GM21515 (cell line): ENCODE measurements around the gene SPAG16.
"Not testable (repeated sequence)": the region's sequence is repeated elsewhere in the genome, so short reads cannot be mapped to it uniquely, and the experiment has no call there.

Experiments used
- ATAC-seq: cut with Tn5 transposase; IDR thresholded peaks from one replicate; pipeline ENCODE4 v1.9.1; 2021; ENCODE audit not compliant: unreplicated experiment

SPAG16 gene

GRCh38 chr2:213408426-213409070 is 124.3 kb downstream of the SPAG16 start:
- not testable (repeated sequence) for ATAC-seq

GRCh38 chr2:213410687-213411086 is 126.4 kb downstream of the SPAG16 start:
- not testable (repeated sequence) for ATAC-seq

- no peak for ATAC-seq
These were observed 127.5 kb downstream of the SPAG16 start for GRCh38 chr2:213411582-213412289.

- ATAC-seq: no peak
These were observed 130.8 kb downstream of the SPAG16 start for GRCh38 chr2:213415093-213415492.

- no peak for ATAC-seq
These were observed 132.6 kb downstream of the SPAG16 start for GRCh38 chr2:213416832-213417231.

GRCh38 chr2:213419980-213420379 is 135.7 kb downstream of the SPAG16 start:
- ATAC-seq: no peak

GRCh38 chr2:213420828-213421385 is 136.6 kb downstream of the SPAG16 start:
- ATAC-seq: no peak

- ATAC-seq: no peak
These were observed 137.9 kb downstream of the SPAG16 start for GRCh38 chr2:213422211-213422610.

GRCh38 chr2:213425618-213426017 is 141.4 kb downstream of the SPAG16 start:
- ATAC-seq: no peak

GRCh38 chr2:213429516-213429915 is 145.3 kb downstream of the SPAG16 start:
- ATAC-seq: no peak

GRCh38 chr2:213443921-213444320 is 159.7 kb downstream of the SPAG16 start:
- ATAC-seq: no peak

GRCh38 chr2:213451542-213452239 is 167.4 kb downstream of the SPAG16 start:
- no peak for ATAC-seq

- no peak for ATAC-seq
These were observed 171.2 kb downstream of the SPAG16 start for GRCh38 chr2:213455316-213456008.

GRCh38 chr2:213475433-213475832 is 191.2 kb downstream of the SPAG16 start:
- no peak for ATAC-seq

GRCh38 chr2:213476641-213477040 is 192.4 kb downstream of the SPAG16 start:
- ATAC-seq: no peak

- no peak for ATAC-seq
These were observed 205.8 kb downstream of the SPAG16 start for GRCh38 chr2:213490087-213490486.

GRCh38 chr2:213491376-213491775 is 207.1 kb downstream of the SPAG16 start:
- no peak for ATAC-seq

- no peak for ATAC-seq
These were observed 212.0 kb downstream of the SPAG16 start for GRCh38 chr2:213496226-213496625.

- no peak for ATAC-seq
These were observed 216.6 kb downstream of the SPAG16 start for GRCh38 chr2:213500881-213501280.

GRCh38 chr2:213524164-213524563 is 239.9 kb downstream of the SPAG16 start:
- ATAC-seq: no peak

- ATAC-seq: peak; percentile 72
These were observed 253.3 kb downstream of the SPAG16 start for GRCh38 chr2:213537579-213537978.
